ENCODE data around the gene TRAF7.
"Not testable (repeated sequence)": the region's sequence is repeated elsewhere in the genome, so short reads cannot be mapped to it uniquely, and the experiment has no call there.

The TRAF7 gene

GRCh38 chr16:2122934-2123683, 32.5 kb upstream of the TRAF7 start:
- not testable (repeated sequence) for DNase-seq

- not testable (repeated sequence) for DNase-seq
Observed at GRCh38 chr16:2123706-2124376, 31.7 kb upstream of the TRAF7 start.

GRCh38 chr16:2124377-2124693, 31.2 kb upstream of the TRAF7 start:
- not testable (repeated sequence) for DNase-seq

GRCh38 chr16:2124694-2125444, 30.7 kb upstream of the TRAF7 start:
- peak; percentile 81 for DNase-seq

GRCh38 chr16:2125609-2126008, 30.0 kb upstream of the TRAF7 start:
- DNase-seq: not testable (repeated sequence)

GRCh38 chr16:2126161-2126743, 29.3 kb upstream of the TRAF7 start:
- DNase-seq: peak; percentile 27

GRCh38 chr16:2126928-2127556, 28.5 kb upstream of the TRAF7 start:
- DNase-seq: not testable (repeated sequence)

GRCh38 chr16:2127630-2128280, 27.8 kb upstream of the TRAF7 start:
- peak; percentile 56 for DNase-seq

GRCh38 chr16:2129251-2129650, 26.3 kb upstream of the TRAF7 start:
- DNase-seq: peak; percentile 66

GRCh38 chr16:2129890-2130447, 25.6 kb upstream of the TRAF7 start:
- DNase-seq: not testable (repeated sequence)

GRCh38 chr16:2133797-2134196, 21.8 kb upstream of the TRAF7 start:
- not testable (repeated sequence) for DNase-seq

GRCh38 chr16:2135071-2135470, 20.5 kb upstream of the TRAF7 start:
- DNase-seq: not testable (repeated sequence)

GRCh38 chr16:2135770-2136490, 19.7 kb upstream of the TRAF7 start, which contains the start of gene PKD1:
Gene PKD1 (minus strand): TSS chr16:2135898. CDS start chr16:2135689, 209 bp downstream.
- peak; percentile 91 for DNase-seq

- DNase-seq: no peak
Observed at GRCh38 chr16:2142942-2143877, 12.4 kb upstream of the TRAF7 start.

- no peak for DNase-seq
Observed at GRCh38 chr16:2143878-2144485, 11.6 kb upstream of the TRAF7 start.

GRCh38 chr16:2145843-2146242, 9.7 kb upstream of the TRAF7 start:
- no peak for DNase-seq

- DNase-seq: no peak
Observed at GRCh38 chr16:2147378-2147777, 8.2 kb upstream of the TRAF7 start.

- DNase-seq: peak; percentile 47
Observed at GRCh38 chr16:2147981-2148671, 7.5 kb upstream of the TRAF7 start, which contains the start of gene RAB26. Gene RAB26 (plus strand): TSS chr16:2148625. CDS start chr16:2148784, 159 bp downstream.

All from fibroblast of skin of abdomen (primary cell).